Posterior vena cava (tissue), 2 donors: ENCODE results near the gene RPL34. TPM values are rescaled to one million over a fixed set of nuclear protein-coding genes. Genes with fewer than 3 reads are reported as not detected.

Experiments
- total RNA-seq, 2 donors: library from RNA; stranded (reverse); fragmentation: NEBNext Ultra II Directional; extraction: Animal tissue kit (Norgen Biotek cat#: 25700); gene quantifications; one replicate each; pipeline ENCODE4 v1.2.1, GENCODE V29; 2021
- donor health status: DM: yes; HTN: yes; CAD: no.
- donor health status: DM: yes; HTN: yes; CAD: no.

The RPL34 gene
- total RNA-seq, 2 donors from 2014 or later: 895 to 979 TPM

Other genes starting within 250 kb of the RPL34 start
- gene OSTC, start 30.0 kb downstream of the RPL34 start, total RNA-seq: 10 to 100 TPM; 69.4 to 80.8 TPM
- not detected for gene ETNPPL, start 142.5 kb downstream of the RPL34 start, total RNA-seq